ENCODE results near the gene ANKRD42. TPM values are rescaled to one million over a fixed set of nuclear protein-coding genes. Genes with fewer than 3 reads are reported as not detected.
"Not testable (repeated sequence)": the region's sequence is repeated elsewhere in the genome, so short reads cannot be mapped to it uniquely, and the experiment has no call there.

ANKRD42 gene
- polyA plus RNA-seq, 3 donors, result 4.1 to 7.3 (median 4.9) TPM

- H3K27ac ChIP-seq (ENCODE audit: low read depth, low read length), result no peak overlapping the region
- 58 to 81% (median 73%) methylated on average over 8 of the region's 8 CpGs for WGBS, 3 donors
Measured at GRCh38 chr11:83219095-83219494, 25.6 kb downstream of the ANKRD42 start.

DNA sequence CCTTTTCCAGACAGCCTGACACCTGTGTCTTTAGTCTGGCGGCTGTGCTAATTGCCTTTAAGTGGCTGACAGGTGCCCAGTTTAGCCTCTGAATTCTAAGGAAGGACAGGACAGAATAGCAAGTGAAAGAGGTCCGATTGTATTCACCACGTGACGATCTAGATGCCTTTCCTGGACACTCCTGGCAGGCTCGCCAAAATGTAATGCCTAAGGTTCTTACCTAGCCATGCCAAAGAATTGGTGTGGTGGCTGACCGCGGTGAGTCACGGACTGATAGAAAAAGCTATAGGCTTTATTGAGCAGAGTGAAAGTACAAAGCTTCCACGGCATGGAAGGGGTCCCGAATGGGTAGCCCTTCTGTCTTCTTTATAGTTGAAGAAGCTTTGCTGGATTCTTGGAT lies 26.7 kb downstream of the ANKRD42 start:
- H3K27ac ChIP-seq (ENCODE audit: low read depth, low read length), result no peak overlapping the region
- 86 to 93% (median 90%) methylated on average over 10 of the region's 10 CpGs for WGBS, 3 donors

GRCh38 chr11:83221694-83222093 lies 28.2 kb downstream of the ANKRD42 start:
- no peak overlapping the region for H3K27ac ChIP-seq (ENCODE audit: low read depth, low read length)

GRCh38 chr11:83222499-83222898 lies 29.0 kb downstream of the ANKRD42 start:
- 91 to 96% (median 94%) methylated on average over 1 of the region's 1 CpG for WGBS, 3 donors
- H3K27ac ChIP-seq (ENCODE audit: low read depth, low read length), result no peak overlapping the region

DNA sequence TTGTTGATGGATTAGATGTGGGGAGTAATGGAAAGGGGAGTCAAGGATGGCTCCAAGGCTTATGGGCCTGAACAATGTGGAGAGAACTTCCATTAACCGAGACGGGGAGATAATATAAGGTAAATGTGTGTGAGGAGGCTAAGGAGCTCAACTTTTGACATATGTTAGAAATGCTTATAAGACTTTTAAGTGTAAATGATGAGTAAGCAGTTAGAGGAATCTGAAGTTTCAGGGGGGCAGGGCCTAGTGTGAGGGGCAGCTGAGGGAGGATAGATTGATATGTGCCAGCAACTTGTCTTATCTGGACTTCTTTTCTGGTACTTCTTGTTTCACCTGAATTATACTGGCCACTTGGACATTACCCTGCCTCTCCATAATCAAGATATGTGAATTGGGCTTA lies 29.9 kb downstream of the ANKRD42 start:
- 93 to 98% (median 93%) methylated on average over 2 of the region's 2 CpGs for WGBS, 3 donors
- H3K27ac ChIP-seq (ENCODE audit: low read depth, low read length), result no peak overlapping the region

DNA sequence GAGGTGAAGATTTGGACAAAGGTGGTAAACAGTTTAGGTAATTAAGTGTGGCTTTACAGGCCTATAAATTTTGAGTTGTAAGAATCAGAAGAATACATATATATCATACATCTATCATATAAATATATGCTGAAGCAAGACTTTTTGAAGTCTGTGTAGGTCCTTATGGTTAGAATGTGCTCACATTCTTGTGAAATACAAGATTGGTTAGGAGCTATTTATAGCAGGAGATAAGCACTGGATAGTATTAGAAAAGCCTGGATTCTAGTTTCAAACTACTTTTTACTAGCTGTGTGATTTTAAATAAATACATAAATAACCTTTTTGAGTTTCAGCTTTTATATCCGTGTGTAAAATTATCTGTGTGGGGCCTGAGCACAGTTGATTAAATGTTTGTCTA lies 42.3 kb downstream of the ANKRD42 start:
- WGBS, 3 donors, result 36 to 71% (median 71%) methylated on average over 1 of the region's 1 CpG
- H3K27ac ChIP-seq (ENCODE audit: low read depth, low read length), result no peak overlapping the region

DNA sequence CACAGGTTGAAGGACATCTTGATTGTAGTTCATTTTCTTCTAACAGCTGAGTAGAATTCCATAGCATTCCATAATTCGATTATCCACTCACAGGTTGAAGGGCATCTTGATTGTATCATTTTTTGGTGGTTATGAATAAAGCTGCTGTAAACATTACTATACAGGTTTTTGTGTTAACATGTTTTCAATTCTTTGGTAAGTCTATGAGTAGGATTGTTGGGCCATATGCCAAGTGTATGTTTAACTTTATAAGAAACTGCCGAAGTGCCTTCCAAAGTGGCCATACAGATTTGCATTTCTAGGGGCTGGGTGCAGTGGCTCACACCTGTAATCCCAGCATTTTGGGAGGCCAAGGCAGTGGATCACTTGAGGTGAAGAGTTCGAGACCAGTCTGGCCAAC lies 44.6 kb downstream of the ANKRD42 start:
- H3K27ac ChIP-seq (ENCODE audit: low read depth, low read length), result no peak overlapping the region
- 52 to 91% (median 66%) methylated on average over 3 of the region's 3 CpGs for WGBS, 3 donors

- WGBS, 3 donors, result 15 to 30% (median 28%) methylated on average over 5 of the region's 5 CpGs
- H3K27ac ChIP-seq (ENCODE audit: low read depth, low read length), result no peak overlapping the region
Measured at GRCh38 chr11:83241291-83241946, 47.9 kb downstream of the ANKRD42 start.

GRCh38 chr11:83249445-83249844 lies 55.9 kb downstream of the ANKRD42 start:
- 94 to 97% (median 97%) methylated on average over 1 of the region's 1 CpG for WGBS, 3 donors
- H3K27ac ChIP-seq (ENCODE audit: low read depth, low read length), result no peak overlapping the region

- H3K27ac ChIP-seq (ENCODE audit: low read depth, low read length), result no peak overlapping the region
- WGBS, 3 donors, result 7 to 15% (median 9%) methylated on average over 4 of the region's 4 CpGs
Measured at GRCh38 chr11:83249972-83250593, 56.6 kb downstream of the ANKRD42 start.

DNA sequence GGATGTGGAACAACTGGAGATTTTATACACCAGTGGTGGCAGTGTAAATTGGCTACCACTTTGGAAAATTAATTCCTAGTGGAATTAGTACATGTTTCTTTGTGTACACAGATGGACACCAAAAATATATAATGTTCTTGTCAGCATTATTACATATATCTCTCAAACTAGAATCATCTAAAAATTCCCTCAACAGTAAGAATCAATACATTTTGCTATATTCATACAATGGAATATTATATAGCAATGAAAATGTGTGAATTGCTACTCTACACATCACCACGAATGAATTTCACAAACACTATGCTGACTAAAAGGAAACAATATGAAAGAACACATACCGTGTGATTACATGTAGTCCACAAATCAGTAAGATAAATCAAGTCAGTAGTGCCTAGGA lies 58.8 kb downstream of the ANKRD42 start:
- 94 to 97% (median 94%) methylated on average over 2 of the region's 2 CpGs for WGBS, 3 donors
- no peak overlapping the region for H3K27ac ChIP-seq (ENCODE audit: low read depth, low read length)

GRCh38 chr11:83252941-83253340 lies 59.4 kb downstream of the ANKRD42 start:
- whole genome bisulfite sequencing, 3 donors, result 89 to 96% (median 95%) methylated on average over 2 of the region's 2 CpGs
- H3K27ac ChIP-seq (ENCODE audit: low read depth, low read length), result no peak overlapping the region

DNA sequence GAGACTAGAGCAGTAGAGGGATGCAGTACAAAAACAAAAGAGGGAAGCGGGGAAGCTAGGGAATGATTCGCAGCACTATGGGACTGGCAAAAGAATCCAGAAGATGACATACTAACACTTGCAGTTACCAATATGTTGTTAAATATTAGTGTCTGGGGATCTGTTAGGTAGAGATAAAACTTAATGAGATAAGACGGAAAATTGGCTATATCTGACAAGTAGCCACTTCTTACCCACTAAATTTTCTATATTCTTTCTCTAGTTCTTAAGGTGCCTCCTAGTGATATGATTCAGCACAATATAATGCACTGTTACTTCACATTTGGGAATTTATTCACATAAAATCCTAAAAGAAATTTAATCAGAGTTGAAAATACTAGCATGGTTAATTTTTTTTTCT lies 61.9 kb downstream of the ANKRD42 start:
- 86 to 94% (median 94%) methylated on average over 3 of the region's 3 CpGs for WGBS, 3 donors
- H3K27ac ChIP-seq (ENCODE audit: low read depth, low read length), result no peak overlapping the region

- 38 to 71% (median 61%) methylated on average over 3 of the region's 3 CpGs for WGBS, 3 donors
- H3K27ac ChIP-seq (ENCODE audit: low read depth, low read length), result no peak overlapping the region
Measured at GRCh38 chr11:83256602-83257340, 63.3 kb downstream of the ANKRD42 start.

GRCh38 chr11:83257761-83258168 lies 64.3 kb downstream of the ANKRD42 start:
- no peak overlapping the region for H3K27ac ChIP-seq (ENCODE audit: low read depth, low read length)
- WGBS, 3 donors, result 67 to 95% (median 84%) methylated on average over 3 of the region's 3 CpGs

- no peak overlapping the region for H3K27ac ChIP-seq (ENCODE audit: low read depth, low read length)
- WGBS, 3 donors, result 95 to 100% (median 100%) methylated on average over 1 of the region's 1 CpG
Measured at GRCh38 chr11:83259559-83259958, 66.0 kb downstream of the ANKRD42 start.

DNA sequence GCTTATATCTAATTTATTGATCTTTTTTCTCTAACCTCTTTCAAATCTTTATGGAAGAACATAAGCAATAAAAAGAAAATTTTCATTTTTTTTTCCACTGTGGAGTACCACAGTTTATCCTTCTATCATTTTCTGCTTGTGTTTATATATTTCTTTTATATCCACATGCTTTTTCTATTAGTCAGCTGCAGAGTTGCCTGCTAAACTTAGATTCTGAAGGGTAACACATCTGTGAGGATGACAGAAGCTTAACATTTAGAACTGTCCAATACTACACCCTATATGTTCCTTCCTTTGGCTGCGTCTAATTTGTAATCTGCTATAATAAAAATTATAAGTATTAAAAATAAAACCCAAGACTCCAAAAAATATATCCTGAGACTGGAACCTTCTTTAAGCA lies 71.8 kb downstream of the ANKRD42 start:
- no peak overlapping the region for H3K27ac ChIP-seq (ENCODE audit: low read depth, low read length)
- WGBS, 3 donors, result 93 to 100% (median 94%) methylated on average over 1 of the region's 1 CpG

DNA sequence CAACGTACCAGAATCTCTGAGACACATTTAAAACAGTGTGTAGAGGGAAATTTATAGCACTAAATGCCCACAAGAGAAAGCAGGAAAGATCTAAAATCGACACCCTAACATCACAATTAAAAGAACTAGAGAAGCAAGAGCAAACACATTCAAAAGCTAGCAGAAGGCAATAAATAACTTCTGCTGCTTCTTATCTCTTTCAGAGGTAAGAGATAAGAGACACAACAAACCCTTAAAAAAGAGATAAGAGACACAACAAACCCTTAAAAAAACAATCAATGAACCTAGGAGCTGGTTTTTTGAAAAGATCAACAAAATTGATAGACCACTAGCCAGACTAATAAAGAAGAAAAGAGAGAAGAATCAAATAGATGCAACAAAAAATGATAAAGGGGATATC lies 75.6 kb downstream of the ANKRD42 start:
- WGBS, 3 donors, result 44 to 63% (median 53%) methylated on average over 2 of the region's 2 CpGs
- not testable (repeated sequence) for H3K27ac ChIP-seq (ENCODE audit: low read depth, low read length)

- WGBS, 3 donors, result 96 to 99% (median 96%) methylated on average over 5 of the region's 5 CpGs
- H3K27ac ChIP-seq (ENCODE audit: low read depth, low read length), result not testable (repeated sequence)
Measured at GRCh38 chr11:83271734-83272133, 78.2 kb downstream of the ANKRD42 start.

DNA sequence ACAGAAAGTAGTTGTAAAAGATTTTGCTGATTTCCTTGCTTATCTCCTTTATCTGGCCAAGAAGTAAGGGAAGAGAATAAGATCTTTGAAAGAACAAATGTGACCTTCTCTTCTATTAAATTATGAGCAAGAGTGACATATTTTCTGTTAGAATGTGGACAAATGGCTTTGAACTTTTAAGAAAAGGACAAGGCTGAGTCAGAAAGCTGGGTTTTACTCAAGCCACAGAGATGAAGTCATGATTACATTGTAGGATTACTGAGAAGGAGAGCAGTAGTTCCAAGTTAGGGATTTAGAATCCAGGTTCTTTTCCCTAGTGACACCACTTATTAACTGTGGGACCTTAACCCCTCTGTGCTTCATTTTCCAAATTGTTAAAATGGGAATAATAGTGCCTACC lies 79.1 kb downstream of the ANKRD42 start:
- no peak overlapping the region for H3K27ac ChIP-seq (ENCODE audit: low read depth, low read length)

Data from adipose tissue (tissue), 3 donors.